ENCODE results near the gene FAM156B. TPM values are rescaled to one million over a fixed set of nuclear protein-coding genes. Genes with fewer than 3 reads are reported as not detected.
"Not testable (repeated sequence)": the region's sequence is repeated elsewhere in the genome, so short reads cannot be mapped to it uniquely, and the experiment has no call there.

FAM156B gene
- total RNA-seq, 1 experiment from 2014 or later: 10.2 TPM

DNA sequence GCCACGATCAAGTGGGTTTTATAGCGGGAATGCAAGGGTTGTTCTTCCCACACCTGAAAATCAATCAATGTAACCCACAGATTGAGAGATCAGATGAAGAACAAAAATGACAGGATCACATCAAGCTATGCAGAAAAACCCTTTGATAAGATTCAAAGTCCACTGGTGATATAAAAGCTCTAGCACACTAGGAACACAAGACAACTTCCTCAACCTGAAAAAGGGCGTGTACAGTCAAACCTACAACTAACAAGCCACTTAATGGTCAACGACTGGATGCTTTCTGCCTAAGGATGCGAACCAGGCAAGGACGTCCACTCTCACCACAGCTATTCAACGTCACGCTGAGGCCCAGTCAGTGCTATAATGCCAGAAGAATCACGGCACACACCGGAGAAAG, 52.8 kb downstream of the FAM156B start:
- not testable (repeated sequence) for H3K9me2 ChIP-seq (replicated peaks; ENCODE audit: insufficient read depth, low read length); H3K79me2 ChIP-seq (ENCODE audit: low read length); H3K27me3 ChIP-seq (ENCODE audit: low read length); H3K4me2 ChIP-seq (ENCODE audit: low read depth, low read length, poor library complexity, severe bottlenecking); H4K20me1 ChIP-seq (ENCODE audit: insufficient read depth, low read depth, low read length); H3K9me3 ChIP-seq (ENCODE audit: low read length); H2AFZ ChIP-seq (ENCODE audit: low read length); H3K9ac ChIP-seq (ENCODE audit: low read length); DNase-seq; H3K4me1 ChIP-seq (ENCODE audit: low read length); H3K36me3 ChIP-seq (ENCODE audit: insufficient read depth, low read length); H3K27ac ChIP-seq (ENCODE audit: low read length); H3K4me3 ChIP-seq (ENCODE audit: low read length)

Other genes with a start within 250 kb of the FAM156B start
- gene SSX7, start 242.4 kb upstream of the FAM156B start, total RNA-seq (2014; rRNA removed; shearing (Covaris generic); ENCODE audit: low replicate concordance): not detected in 2 replicates
- gene SSX2, start 190.2 kb upstream of the FAM156B start, total RNA-seq (2014; rRNA removed; shearing (Covaris generic); ENCODE audit: low replicate concordance): not detected in 2 replicates
- not detected in 2 replicates for gene SSX2B, start 146.1 kb upstream of the FAM156B start, total RNA-seq (2014; rRNA removed; shearing (Covaris generic); ENCODE audit: low replicate concordance)
- not detected in 2 replicates for gene SPANXN5, start 99.9 kb upstream of the FAM156B start, total RNA-seq (2014; rRNA removed; shearing (Covaris generic); ENCODE audit: low replicate concordance)
- gene XAGE5, start 86.0 kb upstream of the FAM156B start, total RNA-seq (2014; rRNA removed; shearing (Covaris generic); ENCODE audit: low replicate concordance): not detected in 2 replicates
- not detected in 2 replicates for gene XAGE3, start 29.2 kb upstream of the FAM156B start, total RNA-seq (2014; rRNA removed; shearing (Covaris generic); ENCODE audit: low replicate concordance)
- 7.2 and 22.1 TPM in 2 replicates for gene FAM156A, start 61.2 kb downstream of the FAM156B start, total RNA-seq (2014; rRNA removed; shearing (Covaris generic); ENCODE audit: low replicate concordance)
- gene GPR173, start 151.5 kb downstream of the FAM156B start, total RNA-seq (2014; rRNA removed; shearing (Covaris generic); ENCODE audit: low replicate concordance): 0.36 and 0.71 TPM in 2 replicates
- gene TSPYL2, start 185.0 kb downstream of the FAM156B start, total RNA-seq (2014; rRNA removed; shearing (Covaris generic); ENCODE audit: low replicate concordance): 44.6 and 68.5 TPM in 2 replicates
- 14.3 and 27.9 TPM in 2 replicates for gene KANTR, start 196.8 kb downstream of the FAM156B start, total RNA-seq (2014; rRNA removed; shearing (Covaris generic); ENCODE audit: low replicate concordance)